ENCODE results near the gene HPD.
A peak's percentile ranks its signal among the peaks of the same experiment; 100 is the strongest.

GRCh38 chr12:121839106-121839992 lies 19.3 kb downstream of the HPD start:
- no peak for TF ChIP-seq CTCF (IDR thresholded peaks at IDR 0.05)
- TF ChIP-seq SIN3A (IDR thresholded peaks at IDR 0.05; ENCODE audit: borderline replicate concordance, insufficient read depth, low read depth, low read length) = no peak
- peak; percentile 32; the same call in 1 of the 2 replicates for TF ChIP-seq POLR2AphosphoS5 (IDR thresholded peaks at IDR 0.05; ENCODE audit: low read depth, low read length)
- no peak for TF ChIP-seq TCF7L2 (IDR thresholded peaks at IDR 0.05; ENCODE audit: low read depth, low read length)

Data from Panc1 (cell line).